Upper lobe of left lung (tissue), 4 donors: ENCODE measurements around the gene PAPSS2.

ENCODE experiments used
- CTCF ChIP-seq, 6 experiments: fragments of 450-650 bp in 4 of 6; fragments of 200-600 bp in 2 of 6; sonication (generic) in 2 of 6; IDR thresholded peaks; one replicate each; pipeline ENCODE4 v1.5.1; 2016 to 2019; ENCODE audit warnings: antibody characterized with exemption in 6 of 6
- EP300 ChIP-seq, 4 donors: sonication (generic); formaldehyde crosslinking; IDR thresholded peaks; one replicate each; pipeline ENCODE4 v1.5.1; 2017; ENCODE audit warnings: antibody characterized with exemption in 4 of 4, control low read depth in 2 of 4
- POLR2A ChIP-seq, 4 donors: fragments of 450-650 bp; IDR thresholded peaks; one replicate each; pipeline ENCODE4 v1.5.1; 2016 to 2017; ENCODE audit warnings: antibody characterized with exemption in 4 of 4, mild to moderate bottlenecking in 2 of 4
- POLR2AphosphoS5 ChIP-seq, 2 donors: sonication (generic); formaldehyde crosslinking; IDR thresholded peaks; one replicate each; pipeline ENCODE4 v1.5.1; 2017; ENCODE audit warnings: antibody characterized with exemption in 2 of 2

DNA sequence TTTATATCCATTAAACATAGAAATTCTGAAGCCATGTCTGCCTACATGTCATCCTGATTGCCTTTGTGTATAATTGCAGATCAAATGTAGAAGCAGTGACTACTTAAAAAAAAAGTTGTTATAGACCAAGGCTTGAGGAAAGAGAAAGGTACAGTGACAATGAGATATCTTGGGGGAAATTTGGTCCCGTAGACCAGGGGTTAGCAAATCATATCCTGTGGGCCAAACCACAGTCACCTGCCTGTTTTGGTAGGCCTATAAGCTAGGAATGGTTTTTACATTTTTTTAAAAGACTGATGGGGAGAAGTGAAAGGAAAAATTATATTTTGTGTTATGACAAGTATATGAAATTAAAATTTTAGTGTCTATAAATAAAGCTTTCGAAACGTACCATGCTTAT lies 12.9 kb downstream of the PAPSS2 start:
- TF ChIP-seq CTCF (IDR thresholded peaks at IDR 0.05) (no peak), POLR2AphosphoS5 (IDR thresholded peaks at IDR 0.05) (no peak), EP300 (IDR thresholded peaks at IDR 0.05) (no peak), POLR2A (IDR thresholded peaks at IDR 0.05) (no peak)
